IPS DF 6.9 (cell line): Measurements from ENCODE around the gene PCIF1.

Source experiments
- DNase-seq: peaks from one replicate; pipeline ENCODE4 v3.0.0-alpha.2; 2013; ENCODE audit warnings: low read depth, low spot score
- H3K27ac ChIP-seq: one replicate; pipeline ENCODE4 v1.5.1; 2013; ENCODE audit warnings: low read length, control low read depth
- H3K27me3 ChIP-seq: 2 replicates; pipeline ENCODE4 v1.6.1; 2013; ENCODE audit warnings: mild to moderate bottlenecking, low read length; ENCODE audit not compliant: control insufficient read depth, insufficient read depth
- H3K36me3 ChIP-seq: 2 replicates; pipeline ENCODE4 v1.6.1; 2013; ENCODE audit warnings: low read length; ENCODE audit not compliant: control insufficient read depth, insufficient read depth
- H3K4me1 ChIP-seq: 2 replicates; pipeline ENCODE4 v1.6.1; 2013; ENCODE audit warnings: low read length; ENCODE audit not compliant: control insufficient read depth, insufficient read depth
- H3K4me3 ChIP-seq: 2 replicates; pipeline ENCODE4 v1.5.1; 2013; ENCODE audit warnings: mild to moderate bottlenecking, low read length
- H3K9me3 ChIP-seq: 2 replicates; pipeline ENCODE4 v1.6.1; 2013; ENCODE audit warnings: low read length, inconsistent platforms; ENCODE audit not compliant: control insufficient read depth, insufficient read depth
- WGBS: extraction: QIAGEN DNeasy Blood & Tissue Kit; methylation state at CpG from one replicate; pipeline ENCODE4 v1.1.7; 2013; ENCODE audit warnings: mixed read lengths, missing lambda C conversion rate; ENCODE audit not compliant: insufficient read length, insufficient coverage; 5-methylcytosine and 5-hydroxymethylcytosine counted together

The PCIF1 gene

GRCh38 chr20:45934586-45935415 lies at the start of gene PCIF1:
Gene PCIF1, plus strand, starts transcription at chr20:45934683. Its CDS starts 4,317 bp downstream, at chr20:45939000.
- no peaks in the 10 kb centered on the region for H3K27me3 ChIP-seq
- peak; percentile 97 for DNase-seq
- H3K9me3 ChIP-seq = no peaks in the 10 kb centered on the region
- 0 out of 2 replicates have a peak, but pooled peaks cover 2% of the 10 kb centered on the region for H3K4me1 ChIP-seq
- WGBS = no CpG with 5 or more reads among the region's 102 CpGs
- H3K27ac ChIP-seq = peak within 1 kb of the TSS; percentile 25
- peak within 1 kb of the TSS; percentile 88 for H3K4me3 ChIP-seq
- peaks cover 13% of the 10 kb centered on the region; the same call in 1 of the 2 replicates for H3K36me3 ChIP-seq

- WGBS = 100% methylated on average over 1 of the region's 19 CpGs
- H3K4me1 ChIP-seq = no peaks in the 10 kb centered on the region
- no peak for DNase-seq
- no peaks in the 10 kb centered on the region for H3K9me3 ChIP-seq
- peaks cover 10% of the 10 kb centered on the region for H3K36me3 ChIP-seq
- H3K27me3 ChIP-seq = no peaks in the 10 kb centered on the region
- H3K27ac ChIP-seq = no peak overlapping the region
- H3K4me3 ChIP-seq = no peak overlapping the region
Observed at GRCh38 chr20:45886590-45887345, 47.7 kb upstream of the PCIF1 start.

- no peaks in the 10 kb centered on the region for H3K27me3 ChIP-seq
- H3K4me3 ChIP-seq = no peak within 1 kb of the TSS
- 100% methylated on average over 1 of the region's 8 CpGs for WGBS
- H3K27ac ChIP-seq = no peak within 1 kb of the TSS
- no peaks in the 10 kb centered on the region for H3K4me1 ChIP-seq
- H3K9me3 ChIP-seq = no peaks in the 10 kb centered on the region
- peaks cover 10% of the 10 kb centered on the region for H3K36me3 ChIP-seq
- DNase-seq = no peak
Observed at GRCh38 chr20:45887346-45887715, 47.2 kb upstream of the PCIF1 start, which contains the start of gene SPATA25. Gene SPATA25, minus strand, starts transcription at chr20:45887622. Its CDS starts 32 bp downstream, at chr20:45887590.

- Histone ChIP-seq H3K27me3 (no peaks in the 10 kb centered on the region), H3K9me3 (no peaks in the 10 kb centered on the region), H3K36me3 (peaks cover 4% of the 10 kb centered on the region), H3K4me3 (no peak overlapping the region), H3K27ac (no peak overlapping the region), H3K4me1 (no peaks in the 10 kb centered on the region)
- no peak for DNase-seq
- WGBS = no CpG with 5 or more reads among the region's 3 CpGs
Observed at GRCh38 chr20:45888681-45889080, 45.8 kb upstream of the PCIF1 start.

- WGBS = no CpG with 5 or more reads among the region's 79 CpGs
- Histone ChIP-seq H3K4me1 (no peaks in the 10 kb centered on the region), H3K27ac (no peak overlapping the region)
Observed at GRCh38 chr20:45890077-45890984, 44.2 kb upstream of the PCIF1 start.

GRCh38 chr20:45890985-45891983 lies 43.2 kb upstream of the PCIF1 start, which contains the start of the genes CTSA and NEURL2:
Gene CTSA, plus strand, starts transcription at chr20:45891335. Its CDS starts 234 bp downstream, at chr20:45891569.
Gene NEURL2, minus strand, starts transcription at chr20:45891208. Its CDS starts 217 bp downstream, at chr20:45890991.
- H3K27ac ChIP-seq = no peak within 1 kb of the TSS
- DNase-seq = peak; percentile 83

More at GRCh38 chr20:45890077-45890984, 44.2 kb upstream of the PCIF1 start:
- DNase-seq = peak; percentile 80
- H3K36me3 ChIP-seq = 0 out of 2 replicates have a peak, but pooled peaks cover 4% of the 10 kb centered on the region
- peak overlapping the region; percentile 66; the same call in 1 of the 2 replicates for H3K4me3 ChIP-seq
- H3K27me3 ChIP-seq = no peaks in the 10 kb centered on the region
- H3K9me3 ChIP-seq = no peaks in the 10 kb centered on the region

GRCh38 chr20:45892049-45892825 lies 42.2 kb upstream of the PCIF1 start:
- no peaks in the 10 kb centered on the region for H3K4me1 ChIP-seq
- no CpG with 5 or more reads among the region's 9 CpGs for WGBS
- 0 out of 2 replicates have a peak, but pooled peaks cover 4% of the 10 kb centered on the region for H3K36me3 ChIP-seq

More at GRCh38 chr20:45890985-45891983, 43.2 kb upstream of the PCIF1 start, which contains the start of the genes CTSA and NEURL2:
- 0 out of 2 replicates have a peak, but pooled peaks cover 4% of the 10 kb centered on the region for H3K36me3 ChIP-seq
- H3K9me3 ChIP-seq = no peaks in the 10 kb centered on the region
- H3K4me3 ChIP-seq = peak within 1 kb of the TSS; percentile 66; the same call in 1 of the 2 replicates
- WGBS = no CpG with 5 or more reads among the region's 78 CpGs
- H3K27me3 ChIP-seq = no peaks in the 10 kb centered on the region
- H3K4me1 ChIP-seq = no peaks in the 10 kb centered on the region

GRCh38 chr20:45892828-45893500 lies 41.5 kb upstream of the PCIF1 start:
- Histone ChIP-seq H3K27me3 (no peaks in the 10 kb centered on the region), H3K4me3 (no peak overlapping the region), H3K4me1 (no peaks in the 10 kb centered on the region), H3K27ac (no peak overlapping the region), H3K36me3 (0 out of 2 replicates have a peak, but pooled peaks cover 4% of the 10 kb centered on the region), H3K9me3 (no peaks in the 10 kb centered on the region)
- WGBS = no CpG with 5 or more reads among the region's 4 CpGs
- no peak for DNase-seq

More at GRCh38 chr20:45892049-45892825, 42.2 kb upstream of the PCIF1 start:
- H3K4me3 ChIP-seq = peak overlapping the region; percentile 66; the same call in 1 of the 2 replicates
- no peaks in the 10 kb centered on the region for H3K27me3 ChIP-seq
- no peak for DNase-seq
- no peaks in the 10 kb centered on the region for H3K9me3 ChIP-seq
- H3K27ac ChIP-seq = no peak overlapping the region
